Chondrocyte (in vitro differentiated cells): ENCODE measurements around the gene PDGFRB. TPM values are rescaled to one million over a fixed set of nuclear protein-coding genes. Genes with fewer than 3 reads are reported as not detected.

ENCODE experiments used
- DNase-seq: peaks from one replicate; pipeline ENCODE4 v3.0.0; 2021; ENCODE audit warnings: mixed read lengths, low spot score
- H3K27ac Mint-ChIP-seq: one replicate; pipeline ENCODE4 v1.8.0; 2021; ENCODE audit warnings: mild to moderate bottlenecking, moderate library complexity, mixed read lengths; ENCODE audit not compliant: unreplicated experiment
- H3K27me3 Mint-ChIP-seq: 2 replicates; pipeline ENCODE4 v1.8.0; 2021; ENCODE audit warnings: low read depth, mixed read lengths
- H3K36me3 Mint-ChIP-seq: 2 replicates; pipeline ENCODE4 v1.8.0; 2021; ENCODE audit warnings: low read depth, mixed read lengths
- H3K4me1 Mint-ChIP-seq: 2 replicates; pipeline ENCODE4 v1.8.0; 2021; ENCODE audit warnings: low read depth, mild to moderate bottlenecking, mixed read lengths
- H3K4me3 Mint-ChIP-seq: one replicate; pipeline ENCODE4 v1.8.0; 2021; ENCODE audit warnings: mild to moderate bottlenecking, moderate library complexity, mixed read lengths; ENCODE audit not compliant: unreplicated experiment
- H3K9me3 Mint-ChIP-seq: 2 replicates; pipeline ENCODE4 v1.8.0; 2021; ENCODE audit warnings: low read depth, mixed read lengths
- CTCF ChIP-seq: fragments of 200-600 bp; sonication (generic); IDR thresholded peaks from 2 replicates; pipeline ENCODE4 v1.5.0; 2021; ENCODE audit warnings: antibody characterized with exemption, mild to moderate bottlenecking, moderate library complexity
- total RNA-seq: library from RNA; stranded (reverse); gene quantifications from 3 replicates; pipeline ENCODE4 v1.2.1, GENCODE V29; 2021

The PDGFRB gene
- total RNA-seq, 1 donor from 2014 or later, result 499 TPM

- Mint-ChIP-seq H3K27ac (peak overlapping the region; percentile 100), H3K9me3 (no peaks in the 10 kb centered on the region), H3K4me1 (peaks cover 95% of the 10 kb centered on the region), H3K27me3 (no peaks in the 10 kb centered on the region), H3K4me3 (peak overlapping the region; percentile 44), H3K36me3 (peaks cover 19% of the 10 kb centered on the region)
- DNase-seq, result no peak
- no peak for TF ChIP-seq CTCF
These were observed 10.8 kb downstream of the PDGFRB start for GRCh38 chr5:150144879-150145278.

- TF ChIP-seq CTCF, result no peak
- no peak for DNase-seq
- no peaks in the 10 kb centered on the region for H3K9me3 Mint-ChIP-seq
- peak overlapping the region; percentile 74 for H3K4me3 Mint-ChIP-seq
- peaks cover 95% of the 10 kb centered on the region for H3K4me1 Mint-ChIP-seq
- H3K27ac Mint-ChIP-seq, result peak overlapping the region; percentile 100
- no peaks in the 10 kb centered on the region for H3K27me3 Mint-ChIP-seq
- peaks cover 19% of the 10 kb centered on the region for H3K36me3 Mint-ChIP-seq
These were observed 11.3 kb downstream of the PDGFRB start for GRCh38 chr5:150144246-150144801.

GRCh38 chr5:150143350-150144245 lies 12.0 kb downstream of the PDGFRB start:
- Mint-ChIP-seq H3K27ac (peak overlapping the region; percentile 100), H3K4me1 (peaks cover 95% of the 10 kb centered on the region), H3K9me3 (no peaks in the 10 kb centered on the region), H3K27me3 (no peaks in the 10 kb centered on the region), H3K36me3 (peaks cover 15% of the 10 kb centered on the region), H3K4me3 (peak overlapping the region; percentile 74)
- no peak for TF ChIP-seq CTCF
- no peak for DNase-seq

- no peak for TF ChIP-seq CTCF
- Mint-ChIP-seq H3K27ac (peak overlapping the region; percentile 100), H3K9me3 (no peaks in the 10 kb centered on the region), H3K27me3 (no peaks in the 10 kb centered on the region), H3K36me3 (peaks cover 8% of the 10 kb centered on the region), H3K4me3 (peak overlapping the region; percentile 18), H3K4me1 (peaks cover 95% of the 10 kb centered on the region)
- DNase-seq, result no peak
These were observed 12.7 kb downstream of the PDGFRB start for GRCh38 chr5:150142959-150143349.

- Mint-ChIP-seq H3K9me3 (no peaks in the 10 kb centered on the region), H3K27ac (peak overlapping the region; percentile 100), H3K4me1 (peaks cover 95% of the 10 kb centered on the region), H3K4me3 (peak overlapping the region; percentile 10), H3K27me3 (no peaks in the 10 kb centered on the region), H3K36me3 (peaks cover 8% of the 10 kb centered on the region)
- TF ChIP-seq CTCF, result no peak
- DNase-seq, result no peak
These were observed 13.3 kb downstream of the PDGFRB start for GRCh38 chr5:150142185-150142958.
